Measurements from ENCODE around the gene MSMB.

- TF ChIP-seq CTCF (IDR thresholded peaks at IDR 0.05) (no peak), POLR2A (IDR thresholded peaks at IDR 0.05) (no peak)
These were observed 7.7 kb upstream of the MSMB start for GRCh38 chr10:46053534-46054434.

Measured in suprapubic skin (tissue), 3 donors.